ENCODE results near the gene SYDE2.
"Not testable (repeated sequence)": the region's sequence is repeated elsewhere in the genome, so short reads cannot be mapped to it uniquely, and the experiment has no call there.

SYDE2 gene

GRCh38 chr1:85195703-85196102, 5.1 kb downstream of the SYDE2 start:
- no peak for TF ChIP-seq CTCF (IDR thresholded peaks at IDR 0.05; ENCODE audit: low read depth, low read length)
- Histone ChIP-seq H3K4me3 (ENCODE audit: low read depth, low read length) (no peak overlapping the region), H3K27me3 (peaks cover 39% of the 10 kb centered on the region), H3K9me3 (no peaks in the 10 kb centered on the region), H3K4me1 (no peaks in the 10 kb centered on the region), H3K36me3 (no peaks in the 10 kb centered on the region)
- DNase-seq, result no peak

- not testable (repeated sequence) for H3K4me3 ChIP-seq (ENCODE audit: low read depth, low read length); H3K36me3 ChIP-seq; DNase-seq; H3K4me1 ChIP-seq; H3K9me3 ChIP-seq
- peaks cover 11% of the 10 kb centered on the region for H3K27me3 ChIP-seq
These were observed 8.7 kb downstream of the SYDE2 start for GRCh38 chr1:85192129-85192528.

GRCh38 chr1:85189120-85189519, 11.7 kb downstream of the SYDE2 start:
- no peak for TF ChIP-seq CTCF (IDR thresholded peaks at IDR 0.05; ENCODE audit: low read depth, low read length)
- no peaks in the 10 kb centered on the region for H3K36me3 ChIP-seq
- H3K4me1 ChIP-seq, result no peaks in the 10 kb centered on the region
- no peaks in the 10 kb centered on the region for H3K9me3 ChIP-seq
- DNase-seq, result no peak
- 0 out of 2 replicates have a peak, but pooled peaks cover 3% of the 10 kb centered on the region for H3K27me3 ChIP-seq
- no peak overlapping the region for H3K4me3 ChIP-seq (ENCODE audit: low read depth, low read length)

GRCh38 chr1:85188530-85188929, 12.3 kb downstream of the SYDE2 start:
- TF ChIP-seq CTCF (IDR thresholded peaks at IDR 0.05; ENCODE audit: low read depth, low read length), result no peak
- Histone ChIP-seq H3K4me1 (no peaks in the 10 kb centered on the region), H3K27me3 (0 out of 2 replicates have a peak, but pooled peaks cover 3% of the 10 kb centered on the region), H3K9me3 (no peaks in the 10 kb centered on the region), H3K36me3 (no peaks in the 10 kb centered on the region), H3K4me3 (ENCODE audit: low read depth, low read length) (no peak overlapping the region)
- DNase-seq, result no peak

- not testable (repeated sequence) for DNase-seq, H3K36me3 ChIP-seq
These were observed 13.8 kb downstream of the SYDE2 start for GRCh38 chr1:85187021-85187420.

GRCh38 chr1:85184245-85184644, 16.6 kb downstream of the SYDE2 start:
- Histone ChIP-seq H3K4me3 (ENCODE audit: low read depth, low read length) (no peak overlapping the region), H3K4me1 (no peaks in the 10 kb centered on the region), H3K27me3 (no peaks in the 10 kb centered on the region; the same call in 1 of the 2 replicates), H3K9me3 (no peaks in the 10 kb centered on the region), H3K36me3 (no peaks in the 10 kb centered on the region)
- no peak for DNase-seq
- no peak for TF ChIP-seq CTCF (IDR thresholded peaks at IDR 0.05; ENCODE audit: low read depth, low read length)

More at GRCh38 chr1:85187021-85187420, 13.8 kb downstream of the SYDE2 start:
- H3K9me3 ChIP-seq; H3K4me1 ChIP-seq; H3K27me3 ChIP-seq; H3K4me3 ChIP-seq (ENCODE audit: low read depth, low read length): not testable (repeated sequence)

- no peak for TF ChIP-seq CTCF (IDR thresholded peaks at IDR 0.05; ENCODE audit: low read depth, low read length)
- no peak overlapping the region for H3K4me3 ChIP-seq (ENCODE audit: low read depth, low read length)
- H3K36me3 ChIP-seq, result no peaks in the 10 kb centered on the region
- DNase-seq, result no peak
- H3K9me3 ChIP-seq, result no peaks in the 10 kb centered on the region
- no peaks in the 10 kb centered on the region for H3K4me1 ChIP-seq
- no peaks in the 10 kb centered on the region; the same call in 1 of the 2 replicates for H3K27me3 ChIP-seq
These were observed 18.1 kb downstream of the SYDE2 start for GRCh38 chr1:85182700-85183099.
